NK-92 treated with Interleukin-12 subunit alpha and Interleukin-12 subunit beta, amount 100 ng/mL, for 24 hours (cell line): Measurements from ENCODE around the gene NPIPB9.
"Not testable (repeated sequence)": the region's sequence is repeated elsewhere in the genome, so short reads cannot be mapped to it uniquely, and the experiment has no call there.

ENCODE experiments used
- DNase-seq: peaks from one replicate; lab custom pipeline; 2025; lab: John Stamatoyannopoulos, UW

Gene NPIPB9

GRCh38 chr16:28751487-28751886 is at the start of gene NPIPB9:
Gene NPIPB9 (plus strand): TSS chr16:28751787.
- DNase-seq = not testable (repeated sequence)

GRCh38 chr16:28704246-28704645 is 47.3 kb upstream of the NPIPB9 start:
- DNase-seq = not testable (repeated sequence)

GRCh38 chr16:28711220-28712083 is 40.1 kb upstream of the NPIPB9 start, which contains the start of gene EIF3C:
Gene EIF3C (plus strand): TSS chr16:28711464. CDS start chr16:28711687, 223 bp downstream.
- not testable (repeated sequence) for DNase-seq

- DNase-seq = not testable (repeated sequence)
Measured at GRCh38 chr16:28722852-28723650, 28.5 kb upstream of the NPIPB9 start.

- DNase-seq = not testable (repeated sequence)
Measured at GRCh38 chr16:28731253-28731652, 20.3 kb upstream of the NPIPB9 start.

GRCh38 chr16:28732455-28733124 is 19.0 kb upstream of the NPIPB9 start:
- not testable (repeated sequence) for DNase-seq

- DNase-seq = not testable (repeated sequence)
Measured at GRCh38 chr16:28739787-28740186, 11.8 kb upstream of the NPIPB9 start.

- DNase-seq = not testable (repeated sequence)
Measured at GRCh38 chr16:28740631-28741030, 11.0 kb upstream of the NPIPB9 start.

GRCh38 chr16:28741295-28741694 is 10.3 kb upstream of the NPIPB9 start:
- not testable (repeated sequence) for DNase-seq

- DNase-seq = not testable (repeated sequence)
Measured at GRCh38 chr16:28746618-28747350, 4.8 kb upstream of the NPIPB9 start.

- DNase-seq = not testable (repeated sequence)
Measured at GRCh38 chr16:28749997-28750465, 1.6 kb upstream of the NPIPB9 start.

- DNase-seq = not testable (repeated sequence)
Measured at GRCh38 chr16:28750469-28751067, 1.0 kb upstream of the NPIPB9 start.

- DNase-seq = not testable (repeated sequence)
Measured at GRCh38 chr16:28781697-28782096, 30.1 kb downstream of the NPIPB9 start.

- not testable (repeated sequence) for DNase-seq
Measured at GRCh38 chr16:28782357-28782756, 30.8 kb downstream of the NPIPB9 start.

- DNase-seq = peak; percentile 13
Measured at GRCh38 chr16:28802235-28803019, 50.8 kb downstream of the NPIPB9 start.

GRCh38 chr16:28807445-28808120 is 56.0 kb downstream of the NPIPB9 start:
- not testable (repeated sequence) for DNase-seq

GRCh38 chr16:28820016-28820415 is 68.4 kb downstream of the NPIPB9 start:
- no peak for DNase-seq

GRCh38 chr16:28820546-28820945 is 69.0 kb downstream of the NPIPB9 start:
- not testable (repeated sequence) for DNase-seq

GRCh38 chr16:28821874-28822519 is 70.4 kb downstream of the NPIPB9 start:
- no peak for DNase-seq
